Esophagus muscularis mucosa (tissue), 3 donors: ENCODE measurements around the gene SLC6A18.

Experiments used
- CTCF ChIP-seq, 3 experiments: fragments of 200-600 bp in 2 of 3; fragments of 450-650 bp in 1 of 3; sonication (generic) in 2 of 3; IDR thresholded peaks; one replicate each; pipeline ENCODE4 v1.5.1; 2017 to 2019; ENCODE audit warnings: antibody characterized with exemption in 3 of 3, mild to moderate bottlenecking in 2 of 3, moderate library complexity in 1 of 3
- POLR2A ChIP-seq: fragments of 450-650 bp; IDR thresholded peaks from one replicate; pipeline ENCODE4 v1.6.1; 2017; ENCODE audit warnings: antibody characterized with exemption, moderate library complexity, mild to moderate bottlenecking, low read depth

GRCh38 chr5:1270426-1270825, 45.2 kb downstream of the SLC6A18 start:
- TF ChIP-seq POLR2A (no peak), CTCF (IDR thresholded peaks at IDR 0.05) (no peak)
